NCI-H226 (cell line): Measurements from ENCODE around the gene STARD9.

Source experiments
- DNase-seq: peaks from one replicate; pipeline ENCODE4 v3.0.0-alpha.2; 2015

STARD9 gene

GRCh38 chr15:42704492-42704926, 129.1 kb downstream of the STARD9 start:
- no peak for DNase-seq

GRCh38 chr15:42705336-42705735, 129.9 kb downstream of the STARD9 start:
- DNase-seq, result no peak

- no peak for DNase-seq
Observed at GRCh38 chr15:42707068-42707467, 131.7 kb downstream of the STARD9 start.

GRCh38 chr15:42707873-42708544, 132.6 kb downstream of the STARD9 start:
- DNase-seq, result no peak

DNA sequence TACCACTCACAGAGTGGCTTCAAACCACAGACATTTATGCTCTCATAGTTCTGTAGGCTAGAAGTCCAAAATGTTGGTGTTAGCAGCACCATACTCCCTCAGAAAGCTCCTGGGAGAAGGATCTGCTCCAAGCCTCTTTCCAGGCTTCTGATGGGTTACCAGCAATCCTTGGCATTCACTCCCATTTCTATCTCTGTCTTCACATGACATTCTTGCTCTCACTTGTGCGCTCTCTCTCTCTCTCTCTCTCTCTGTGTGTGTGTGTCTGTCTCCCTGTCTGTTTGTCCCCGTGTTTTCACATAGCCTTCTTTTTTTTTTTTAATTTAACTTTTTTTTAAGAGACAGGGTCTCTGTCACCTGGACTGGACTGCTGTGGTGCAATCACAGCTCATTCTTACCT, 135.3 kb downstream of the STARD9 start:
- DNase-seq, result no peak

DNA sequence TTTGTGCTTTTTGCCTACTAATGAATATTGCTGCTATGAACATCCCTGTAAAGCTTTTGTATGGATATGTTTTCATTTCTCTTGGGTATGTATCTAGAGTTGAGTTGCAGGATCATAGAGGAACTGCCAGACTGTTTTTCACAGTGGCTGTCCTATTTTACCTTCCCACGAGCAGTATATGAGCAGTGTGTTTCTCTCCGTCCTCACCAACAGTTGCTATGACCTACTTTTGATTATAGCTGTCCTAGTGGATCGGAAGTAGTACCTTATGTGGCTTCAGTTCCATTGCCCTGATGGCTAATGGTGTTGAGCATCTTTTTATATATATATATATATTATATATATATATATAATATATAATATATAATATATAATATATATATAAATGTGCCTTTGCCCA, 136.3 kb downstream of the STARD9 start:
- no peak for DNase-seq

GRCh38 chr15:42712584-42712983, 137.2 kb downstream of the STARD9 start:
- no peak for DNase-seq

GRCh38 chr15:42716125-42716524, 140.7 kb downstream of the STARD9 start:
- no peak for DNase-seq

GRCh38 chr15:42716626-42717025, 141.2 kb downstream of the STARD9 start:
- DNase-seq, result no peak

- no peak for DNase-seq
Observed at GRCh38 chr15:42719043-42719442, 143.6 kb downstream of the STARD9 start.

GRCh38 chr15:42720071-42720470, 144.7 kb downstream of the STARD9 start:
- no peak for DNase-seq

DNA sequence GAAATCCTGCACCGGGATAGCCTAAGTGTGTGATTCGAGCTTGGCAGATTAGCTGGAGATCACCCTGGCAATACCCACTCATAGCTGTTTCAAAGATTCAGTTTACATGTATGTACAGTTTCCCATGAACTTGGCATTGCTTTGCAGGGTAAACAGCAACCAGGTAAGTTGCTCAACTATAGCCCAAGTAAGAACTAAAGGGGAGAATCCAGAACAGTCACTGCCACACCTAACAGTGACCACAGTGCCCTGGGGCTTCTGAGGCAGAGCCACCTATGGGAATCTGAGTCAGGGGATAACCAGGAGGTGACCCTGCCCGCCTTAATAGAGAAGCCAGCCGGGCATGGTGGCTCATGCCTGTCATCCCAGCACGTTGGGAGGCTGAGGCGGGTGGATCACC, 145.6 kb downstream of the STARD9 start:
- DNase-seq, result no peak

DNA sequence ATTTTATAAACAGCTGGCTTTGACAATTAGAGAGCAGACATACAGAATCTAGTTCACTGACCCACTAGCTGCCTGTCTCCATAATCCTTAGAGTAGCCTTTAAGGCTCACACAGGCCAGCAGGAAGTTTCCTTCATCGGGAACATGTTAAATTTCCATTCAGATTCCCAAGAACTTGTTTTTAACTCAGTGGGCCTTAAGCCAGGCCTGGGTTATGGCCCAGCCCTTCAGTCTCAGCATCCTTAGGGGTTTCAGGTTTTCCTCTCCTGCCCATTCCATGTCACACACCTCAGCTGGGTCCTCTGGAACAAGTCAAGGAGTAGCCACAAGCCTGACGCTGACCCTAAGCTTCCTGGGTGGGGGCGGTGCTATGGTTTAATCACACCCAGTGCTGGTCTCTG, 146.5 kb downstream of the STARD9 start:
- DNase-seq, result no peak

DNA sequence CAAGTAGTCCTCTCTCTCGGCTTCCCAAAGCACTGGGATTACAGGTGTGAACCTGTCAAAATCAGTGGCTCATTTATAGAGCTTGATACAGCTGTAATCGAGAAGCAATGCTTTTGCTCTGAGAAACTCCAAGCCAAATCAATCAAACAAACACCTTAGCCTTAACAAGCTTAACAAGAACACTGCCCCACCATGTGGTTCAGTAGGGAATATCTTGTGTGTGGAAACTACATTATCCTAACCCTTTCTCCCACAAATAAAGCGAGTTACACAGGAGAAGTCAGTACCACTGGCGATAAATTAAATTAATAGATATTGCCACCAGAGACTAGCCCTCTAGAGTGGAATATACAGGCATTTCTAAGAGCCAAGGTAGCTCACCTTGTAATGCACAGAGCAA, 147.7 kb downstream of the STARD9 start:
- no peak for DNase-seq

DNA sequence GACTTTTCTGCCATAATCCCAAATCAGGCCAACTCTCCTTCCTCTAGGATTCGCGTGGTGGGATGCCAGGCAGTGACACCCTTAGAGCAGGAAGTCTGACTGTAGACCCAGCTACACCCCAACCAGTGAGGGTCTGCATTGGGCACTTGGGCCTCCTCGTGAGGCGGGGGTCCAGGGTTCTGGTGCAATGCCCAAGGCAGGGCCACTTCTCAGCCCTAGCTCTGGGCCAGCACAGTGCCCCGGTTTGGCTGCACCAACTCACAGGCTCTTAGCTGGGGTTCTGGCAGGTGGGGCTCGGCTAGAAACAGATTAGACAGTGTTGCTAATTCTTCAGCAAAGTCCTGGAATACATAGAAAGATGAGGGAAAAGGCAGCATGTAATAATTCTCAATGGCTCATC, 148.9 kb downstream of the STARD9 start:
- no peak for DNase-seq

DNA sequence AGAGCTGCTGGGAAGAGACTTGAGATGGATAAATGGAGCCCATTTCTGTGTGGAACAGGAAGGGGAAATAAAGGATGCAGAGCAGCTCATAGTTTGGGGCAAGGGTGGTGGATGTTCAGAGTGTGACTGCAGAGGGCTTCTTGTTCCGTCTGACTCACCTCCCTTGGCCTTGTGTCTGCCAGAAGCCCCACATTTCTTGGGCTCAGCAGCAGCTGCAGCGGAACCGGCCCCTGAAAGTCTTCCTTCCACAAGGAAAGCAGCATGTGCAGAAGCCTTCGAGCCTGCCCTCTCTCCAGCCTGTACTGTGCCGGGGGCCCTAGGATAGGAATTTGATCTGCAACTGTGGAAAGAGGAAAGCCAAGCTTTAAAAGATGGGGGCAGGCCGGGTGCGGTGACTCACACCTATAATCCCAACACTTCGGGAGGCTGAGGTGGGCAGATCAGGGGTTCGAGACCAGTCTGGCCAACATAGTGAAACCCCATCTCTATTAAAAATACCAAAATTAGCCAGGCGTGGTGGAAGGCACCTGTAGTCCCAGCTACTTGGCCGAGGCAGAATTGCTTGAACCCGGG, 150.0 kb downstream of the STARD9 start:
- no peak for DNase-seq

- DNase-seq, result no peak
Observed at GRCh38 chr15:42726114-42726513, 150.7 kb downstream of the STARD9 start.

- DNase-seq, result no peak
Observed at GRCh38 chr15:42727750-42728381, 152.5 kb downstream of the STARD9 start.

- no peak for DNase-seq
Observed at GRCh38 chr15:42728560-42728959, 153.2 kb downstream of the STARD9 start.

- DNase-seq, result no peak
Observed at GRCh38 chr15:42728972-42729371, 153.6 kb downstream of the STARD9 start.

GRCh38 chr15:42729409-42729808, 154.0 kb downstream of the STARD9 start:
- DNase-seq, result no peak

- no peak for DNase-seq
Observed at GRCh38 chr15:42730135-42730534, 154.7 kb downstream of the STARD9 start.

- no peak for DNase-seq
Observed at GRCh38 chr15:42730536-42730935, 155.1 kb downstream of the STARD9 start.

GRCh38 chr15:42731461-42731860, 156.1 kb downstream of the STARD9 start:
- no peak for DNase-seq
